DOHH2 (cell line): ENCODE measurements around the gene TMEM82.
A peak's percentile ranks its signal among the peaks of the same experiment; 100 is the strongest.

Experiments used
- H3F3A ChIP-seq: fragments of 200-600 bp; sonication (generic), shearing (Covaris generic); 2 replicates; pipeline ENCODE4 v1.6.0; 2016; ENCODE audit warnings: antibody characterized with exemption, mild to moderate bottlenecking; ENCODE audit not compliant: control insufficient read depth, insufficient read depth
- H3K27ac ChIP-seq: fragments of 200-600 bp; sonication (generic); 2 replicates; pipeline ENCODE4 v1.5.1; 2014; ENCODE audit warnings: low read depth, mild to moderate bottlenecking, low read length, moderate library complexity
- H3K27me3 ChIP-seq: fragments of 200-600 bp; sonication (generic); 2 replicates; pipeline ENCODE4 v1.6.1; 2014; ENCODE audit warnings: mild to moderate bottlenecking, low read length, mixed read lengths; ENCODE audit not compliant: control insufficient read depth
- H3K36me3 ChIP-seq: fragments of 200-600 bp; sonication (generic); 2 replicates; pipeline ENCODE4 v1.6.1; 2014; ENCODE audit warnings: mild to moderate bottlenecking, low read length, moderate library complexity, mixed read lengths; ENCODE audit not compliant: control insufficient read depth
- H3K4me1 ChIP-seq: fragments of 200-600 bp; sonication (generic); 2 replicates; pipeline ENCODE4 v1.6.1; 2014; ENCODE audit warnings: mild to moderate bottlenecking, low read length, mixed read lengths; ENCODE audit not compliant: control insufficient read depth
- H3K4me2 ChIP-seq: fragments of 200-600 bp; sonication (generic); 2 replicates; pipeline ENCODE4 v1.6.0; 2014; ENCODE audit warnings: mild to moderate bottlenecking, low read length, moderate library complexity
- H3K4me3 ChIP-seq: fragments of 200-600 bp; sonication (generic); 2 replicates; pipeline ENCODE4 v1.5.1; 2014; ENCODE audit warnings: mild to moderate bottlenecking, low read length, mixed read lengths
- H3K79me2 ChIP-seq: fragments of 200-600 bp; sonication (generic); 2 replicates; pipeline ENCODE4 v1.6.1; 2014; ENCODE audit warnings: mild to moderate bottlenecking, low read length, mixed read lengths; ENCODE audit not compliant: control insufficient read depth
- H3K9me2 ChIP-seq: fragments of 200-600 bp; sonication (generic); replicated peaks from 2 replicates; pipeline ENCODE4 v1.6.1; 2014; ENCODE audit warnings: mild to moderate bottlenecking, low read length, mixed read lengths; ENCODE audit not compliant: control insufficient read depth
- H3K9me3 ChIP-seq: fragments of 200-600 bp; sonication (generic); 2 replicates; pipeline ENCODE4 v1.6.1; 2014; ENCODE audit warnings: antibody characterized with exemption, low read length, mixed read lengths; ENCODE audit not compliant: control insufficient read depth, insufficient read depth
- H4K20me1 ChIP-seq: fragments of 200-600 bp; sonication (generic); 2 replicates; pipeline ENCODE4 v1.6.0; 2014; ENCODE audit warnings: low read depth, mild to moderate bottlenecking, antibody characterized with exemption, low read length, moderate library complexity; ENCODE audit not compliant: control insufficient read depth, insufficient read depth
- EZH2phosphoT487 ChIP-seq: fragments of 200-600 bp; sonication (generic); IDR thresholded peaks from 2 replicates; pipeline ENCODE4 v1.6.1; 2017; ENCODE audit warnings: borderline replicate concordance, mild to moderate bottlenecking, antibody characterized with exemption, low read length, moderate library complexity, mixed read lengths
- TF ChIP-seq, protein P1 (sequence below): fragments of 200-600 bp; sonication (generic); IDR thresholded peaks from one replicate; pipeline ENCODE4 v1.5.1; 2014; ENCODE audit warnings: antibody characterized with exemption, mild to moderate bottlenecking, low read depth, low read length; ENCODE audit not compliant: poor library complexity, severe bottlenecking

TMEM82 gene

DNA sequence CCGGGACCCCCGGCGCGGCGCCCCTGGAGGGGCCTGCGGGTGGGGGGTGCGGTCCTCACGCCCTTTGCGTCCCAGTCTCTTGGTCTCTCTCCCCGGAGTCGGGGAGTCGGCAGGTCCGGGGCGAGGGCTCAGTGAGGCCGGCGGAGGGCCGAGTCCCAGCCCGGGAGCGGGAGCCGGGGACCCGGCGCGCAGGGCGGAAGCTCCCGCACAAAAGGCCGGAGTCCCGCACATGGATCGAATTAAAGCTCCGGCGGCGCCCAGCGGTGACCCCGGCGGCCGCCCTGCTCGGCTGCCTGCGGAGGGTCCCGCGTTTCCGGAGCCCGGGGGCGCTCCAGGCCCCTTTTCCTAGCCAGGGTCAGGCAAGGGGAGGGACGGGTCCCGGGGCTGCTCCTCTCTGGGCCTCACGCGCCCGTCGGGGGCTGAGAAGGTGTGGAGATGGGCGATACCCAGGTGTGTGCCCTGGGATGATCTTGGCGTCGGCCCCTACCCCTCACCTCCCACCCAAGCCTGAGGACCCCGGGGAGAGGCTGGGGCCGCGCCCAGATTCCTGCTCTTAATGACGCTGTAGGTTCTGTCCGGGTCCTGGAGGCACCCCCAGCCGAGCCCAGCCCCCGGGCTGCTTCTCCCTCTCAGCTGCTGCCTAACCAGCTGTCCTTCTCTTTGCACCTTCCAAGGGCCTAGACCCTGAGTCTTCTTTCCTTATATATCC, 16.8 kb downstream of the TMEM82 start:
- H3K27ac ChIP-seq = no peak overlapping the region
- H3K36me3 ChIP-seq = no peaks in the 10 kb centered on the region
- no peaks in the 10 kb centered on the region for H3K9me3 ChIP-seq
- H3K4me3 ChIP-seq = no peak overlapping the region
- H3K79me2 ChIP-seq = no peaks in the 10 kb centered on the region
- no peak overlapping the region for H3K4me2 ChIP-seq
- no peaks in the 10 kb centered on the region for H3F3A ChIP-seq
- 0 out of 2 replicates have a peak, but pooled peaks have one; percentile 33 for TF ChIP-seq EZH2phosphoT487
- TF ChIP-seq, protein P1, sequence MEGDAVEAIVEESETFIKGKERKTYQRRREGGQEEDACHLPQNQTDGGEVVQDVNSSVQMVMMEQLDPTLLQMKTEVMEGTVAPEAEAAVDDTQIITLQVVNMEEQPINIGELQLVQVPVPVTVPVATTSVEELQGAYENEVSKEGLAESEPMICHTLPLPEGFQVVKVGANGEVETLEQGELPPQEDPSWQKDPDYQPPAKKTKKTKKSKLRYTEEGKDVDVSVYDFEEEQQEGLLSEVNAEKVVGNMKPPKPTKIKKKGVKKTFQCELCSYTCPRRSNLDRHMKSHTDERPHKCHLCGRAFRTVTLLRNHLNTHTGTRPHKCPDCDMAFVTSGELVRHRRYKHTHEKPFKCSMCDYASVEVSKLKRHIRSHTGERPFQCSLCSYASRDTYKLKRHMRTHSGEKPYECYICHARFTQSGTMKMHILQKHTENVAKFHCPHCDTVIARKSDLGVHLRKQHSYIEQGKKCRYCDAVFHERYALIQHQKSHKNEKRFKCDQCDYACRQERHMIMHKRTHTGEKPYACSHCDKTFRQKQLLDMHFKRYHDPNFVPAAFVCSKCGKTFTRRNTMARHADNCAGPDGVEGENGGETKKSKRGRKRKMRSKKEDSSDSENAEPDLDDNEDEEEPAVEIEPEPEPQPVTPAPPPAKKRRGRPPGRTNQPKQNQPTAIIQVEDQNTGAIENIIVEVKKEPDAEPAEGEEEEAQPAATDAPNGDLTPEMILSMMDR = no peak
- H4K20me1 ChIP-seq = no peaks in the 10 kb centered on the region
- H3K4me1 ChIP-seq = no peaks in the 10 kb centered on the region
- no peaks in the 10 kb centered on the region for H3K9me2 ChIP-seq
- H3K27me3 ChIP-seq = peaks cover 48% of the 10 kb centered on the region

DNA sequence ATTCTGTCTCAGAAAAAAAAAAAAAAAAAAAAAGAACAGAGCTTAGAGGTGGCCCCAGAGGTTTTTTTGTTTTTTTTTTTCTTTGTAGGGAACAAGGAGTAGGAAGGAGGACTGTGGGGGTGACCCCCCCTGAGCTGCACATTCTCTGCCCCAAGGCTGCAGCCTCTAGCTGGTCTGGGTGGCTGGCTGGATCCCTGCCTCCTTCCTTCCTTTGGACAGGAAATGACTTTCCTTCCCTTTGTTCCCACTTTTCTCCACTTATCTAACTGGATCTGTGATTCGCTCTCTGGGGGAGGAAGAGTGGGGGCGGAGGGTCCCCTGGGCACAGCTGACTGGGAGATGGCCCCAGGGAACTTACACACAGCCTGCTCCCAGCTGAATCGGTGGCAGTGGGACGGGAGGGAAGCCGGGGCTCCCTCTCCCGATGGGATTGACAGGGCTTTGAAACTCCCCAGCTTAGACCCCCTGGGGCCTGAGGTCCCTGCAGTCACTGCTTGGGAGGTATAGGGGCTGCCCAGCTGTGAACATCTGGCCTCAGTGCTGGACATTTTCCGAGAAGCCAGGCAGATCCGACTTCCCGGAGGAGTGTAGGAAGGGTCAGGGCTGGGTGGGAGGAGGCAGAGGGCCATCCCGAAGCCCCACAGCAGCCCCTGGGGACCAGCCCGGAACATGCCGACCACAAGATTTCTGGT, 18.4 kb downstream of the TMEM82 start:
- TF ChIP-seq, protein P1 = no peak
- no peak for TF ChIP-seq EZH2phosphoT487

DNA sequence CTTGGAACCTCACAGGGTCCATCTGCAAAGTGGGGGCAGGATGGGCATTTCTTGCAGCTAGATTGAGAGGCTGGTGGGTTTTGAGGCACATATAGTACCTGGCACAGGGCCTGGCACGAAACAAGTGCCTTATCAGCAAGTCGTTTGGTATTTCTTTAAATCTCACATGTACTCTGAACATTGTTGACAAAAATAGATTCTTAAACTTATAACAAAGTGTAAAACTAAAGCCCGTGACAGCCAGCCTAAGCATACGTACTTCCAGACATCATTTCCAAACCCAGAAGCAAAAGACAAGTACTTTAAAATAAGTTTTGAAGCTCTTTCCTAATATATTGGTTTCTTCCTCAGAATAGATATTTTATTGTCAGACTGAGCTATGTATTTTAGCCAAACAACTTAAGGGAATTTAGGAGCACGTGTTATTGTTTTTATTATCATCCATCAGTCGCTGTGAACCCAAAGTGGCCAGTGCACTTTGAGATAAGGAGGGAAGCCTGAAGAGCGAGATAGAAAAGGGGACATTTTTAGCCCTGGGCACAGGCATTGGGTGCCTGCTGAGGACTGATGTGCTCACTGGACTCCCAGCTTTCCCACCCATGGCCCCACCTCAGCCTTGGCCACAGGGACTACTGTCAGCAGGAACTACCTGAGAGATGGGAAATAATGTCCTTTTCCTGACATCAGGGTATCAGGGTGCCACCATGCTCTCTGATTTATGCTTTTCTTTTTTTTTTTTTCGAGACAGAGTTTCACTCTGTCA, 19.2 kb downstream of the TMEM82 start:
- peaks cover 34% of the 10 kb centered on the region for H3K27me3 ChIP-seq

More for the DNA sequence above, 18.4 kb downstream of the TMEM82 start:
- H3K4me3 ChIP-seq = no peak overlapping the region
- no peaks in the 10 kb centered on the region for H3K79me2 ChIP-seq
- H3K27ac ChIP-seq = no peak overlapping the region
- no peak overlapping the region for H3K4me2 ChIP-seq
- no peaks in the 10 kb centered on the region for H3F3A ChIP-seq
- no peaks in the 10 kb centered on the region for H3K4me1 ChIP-seq
- H3K36me3 ChIP-seq = no peaks in the 10 kb centered on the region
- H3K9me2 ChIP-seq = no peaks in the 10 kb centered on the region
- H4K20me1 ChIP-seq = peaks cover 3% of the 10 kb centered on the region; the same call in 1 of the 2 replicates
- peaks cover 41% of the 10 kb centered on the region for H3K27me3 ChIP-seq
- no peaks in the 10 kb centered on the region for H3K9me3 ChIP-seq

More for the DNA sequence above, 19.2 kb downstream of the TMEM82 start:
- Histone ChIP-seq H3K4me3 (no peak overlapping the region), H3K27ac (no peak overlapping the region), H3K4me2 (no peak overlapping the region), H3K79me2 (no peaks in the 10 kb centered on the region), H3K36me3 (no peaks in the 10 kb centered on the region), H3F3A (no peaks in the 10 kb centered on the region), H3K4me1 (peaks cover 7% of the 10 kb centered on the region), H3K9me2 (no peaks in the 10 kb centered on the region), H4K20me1 (peaks cover 3% of the 10 kb centered on the region; the same call in 1 of the 2 replicates), H3K9me3 (no peaks in the 10 kb centered on the region)
- no peak for TF ChIP-seq EZH2phosphoT487
- TF ChIP-seq, protein P1 = no peak
